Right lobe of liver (tissue), 6 donors: ENCODE data around the gene PTPRD. TPM values are rescaled to one million over a fixed set of nuclear protein-coding genes. Genes with fewer than 3 reads are reported as not detected.

ENCODE experiments used
- ATAC-seq, 4 donors: fragments of 200-7000 bp; cut with Tn5 transposase; one replicate each; pipeline ENCODE4 v1.9.1; 2020; ENCODE audit warnings: mild to moderate bottlenecking in 4 of 4, moderate library complexity in 4 of 4
- DNase-seq, 3 donors: peaks; one replicate each; pipeline ENCODE4 v3.0.0-alpha.2; 2020
- H3K27ac ChIP-seq, 3 donors: fragments of 200-600 bp; one replicate each; pipeline ENCODE4 v1.8.0; 2022
- H3K27me3 ChIP-seq, 2 donors: fragments of 200-600 bp; one replicate each; pipeline ENCODE4 v1.8.0; 2022
- H3K36me3 ChIP-seq, 4 donors: fragments of 200-600 bp; sonication (generic) in 1 of 4; one replicate each; pipeline versions ENCODE4 v1.5.1 to v1.8.0; 2017 to 2022; ENCODE audit warnings: control low read depth in 1 of 4
- H3K4me1 ChIP-seq, 4 donors: fragments of 200-600 bp; sonication (generic) in 1 of 4; one replicate each; pipeline versions ENCODE4 v1.5.1 to v1.8.0; 2017 to 2022; ENCODE audit warnings: control low read depth in 1 of 4
- H3K4me3 ChIP-seq, 3 donors: fragments of 200-600 bp; one replicate each; pipeline ENCODE4 v1.8.0; 2022
- H3K9me3 ChIP-seq, 4 donors: fragments of 200-600 bp; sonication (generic) in 1 of 4; one replicate each; pipeline versions ENCODE4 v1.5.1 to v1.8.0; 2017 to 2022; ENCODE audit warnings: control low read depth in 1 of 4
- POLR2A ChIP-seq: fragments of 450-650 bp; IDR thresholded peaks from one replicate; pipeline ENCODE4 v1.6.1; 2017; ENCODE audit warnings: antibody characterized with exemption, mild to moderate bottlenecking
- WGBS: methylation state at CpG from one replicate; pipeline ENCODE4 v1.1.6; 2018; ENCODE audit warnings: low coverage, low lambda C conversion rate; ENCODE audit not compliant: insufficient coverage; ENCODE audit errors: missing lambda C conversion rate; 5-methylcytosine and 5-hydroxymethylcytosine counted together
- intact Hi-C, 2 donors: fragments of 100-400 bp; cut with DNase I; formaldehyde crosslinking; loops; one replicate each; pipeline versions ENCODE4 v1.11.2 to v1.14.1; 2022
- total RNA-seq, 6 experiments: library from RNA; depleted of rRNA in 2 of 6; stranded (reverse); fragments of >200 nt in 2 of 6; fragmentation: NEBNext Ultra II Directional in 3 of 6; extraction: Animal tissue kit (Norgen Biotek cat#: 25700) in 3 of 6; gene quantifications; one replicate each; pipeline versions ENCODE4 v1.1.0 to v1.2.4, GENCODE V29; 2016 to 2023
- TF ChIP-seq, protein P1 (sequence below), 4 donors: fragments of 200-600 bp in 3 of 4; fragments of 450-650 bp in 1 of 4; IDR thresholded peaks; one replicate each; pipeline versions ENCODE4 v1.5.1 to v1.8.0; 2016 to 2022; ENCODE audit warnings: antibody characterized with exemption in 4 of 4, mild to moderate bottlenecking in 2 of 4
- donor health status: DM: no; HTN: yes; CAD: no.
- donor health status: DM: no; HTN: no; CAD: no.
- donor health status: DM: no; HTN: no; CAD: no.
- donor health status: DM: no; HTN: yes; CAD: no.
- donor health status: DM: no; HTN: yes; CAD: no.

Gene PTPRD
- total RNA-seq, 6 experiments from 2014 or later: 5.4 to 29.8 (median 13.9) TPM

DNA sequence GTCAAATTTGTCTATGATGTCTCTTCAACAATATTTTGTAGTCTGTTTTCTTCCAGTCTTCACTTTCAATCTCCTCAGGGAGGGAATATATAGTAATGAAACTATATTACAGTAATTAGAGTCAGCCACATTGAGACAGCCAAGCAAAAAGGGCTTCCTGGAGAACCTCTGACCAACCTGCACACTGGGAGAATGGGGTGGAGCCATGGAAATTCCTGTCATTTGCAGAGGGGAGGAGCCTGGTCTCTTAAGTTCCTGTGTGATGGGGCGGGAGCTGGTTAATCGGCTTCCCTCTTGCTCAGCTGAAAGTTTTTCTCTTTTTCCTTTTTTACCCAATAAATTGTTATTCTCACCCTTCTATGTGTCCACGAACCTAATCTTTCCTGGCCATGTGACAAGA, 1220.0 kb downstream of the PTPRD start:
- intact Hi-C loops: no loop called here
- 67% methylated on average over 3 of the region's 3 CpGs for WGBS
- Histone ChIP-seq H3K4me1 (no peaks in the 10 kb centered on the region), H3K27me3 (no peaks in the 10 kb centered on the region), H3K36me3 (no peaks in the 10 kb centered on the region), H3K9me3 (no peaks in the 10 kb centered on the region), H3K4me3 (no peak overlapping the region), H3K27ac (no peak overlapping the region)
- DNase-seq: no peak
- no peak for TF ChIP-seq POLR2A
- TF ChIP-seq, protein P1, sequence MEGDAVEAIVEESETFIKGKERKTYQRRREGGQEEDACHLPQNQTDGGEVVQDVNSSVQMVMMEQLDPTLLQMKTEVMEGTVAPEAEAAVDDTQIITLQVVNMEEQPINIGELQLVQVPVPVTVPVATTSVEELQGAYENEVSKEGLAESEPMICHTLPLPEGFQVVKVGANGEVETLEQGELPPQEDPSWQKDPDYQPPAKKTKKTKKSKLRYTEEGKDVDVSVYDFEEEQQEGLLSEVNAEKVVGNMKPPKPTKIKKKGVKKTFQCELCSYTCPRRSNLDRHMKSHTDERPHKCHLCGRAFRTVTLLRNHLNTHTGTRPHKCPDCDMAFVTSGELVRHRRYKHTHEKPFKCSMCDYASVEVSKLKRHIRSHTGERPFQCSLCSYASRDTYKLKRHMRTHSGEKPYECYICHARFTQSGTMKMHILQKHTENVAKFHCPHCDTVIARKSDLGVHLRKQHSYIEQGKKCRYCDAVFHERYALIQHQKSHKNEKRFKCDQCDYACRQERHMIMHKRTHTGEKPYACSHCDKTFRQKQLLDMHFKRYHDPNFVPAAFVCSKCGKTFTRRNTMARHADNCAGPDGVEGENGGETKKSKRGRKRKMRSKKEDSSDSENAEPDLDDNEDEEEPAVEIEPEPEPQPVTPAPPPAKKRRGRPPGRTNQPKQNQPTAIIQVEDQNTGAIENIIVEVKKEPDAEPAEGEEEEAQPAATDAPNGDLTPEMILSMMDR (IDR thresholded peaks at IDR 0.05): no peak
- no peak for ATAC-seq

DNA sequence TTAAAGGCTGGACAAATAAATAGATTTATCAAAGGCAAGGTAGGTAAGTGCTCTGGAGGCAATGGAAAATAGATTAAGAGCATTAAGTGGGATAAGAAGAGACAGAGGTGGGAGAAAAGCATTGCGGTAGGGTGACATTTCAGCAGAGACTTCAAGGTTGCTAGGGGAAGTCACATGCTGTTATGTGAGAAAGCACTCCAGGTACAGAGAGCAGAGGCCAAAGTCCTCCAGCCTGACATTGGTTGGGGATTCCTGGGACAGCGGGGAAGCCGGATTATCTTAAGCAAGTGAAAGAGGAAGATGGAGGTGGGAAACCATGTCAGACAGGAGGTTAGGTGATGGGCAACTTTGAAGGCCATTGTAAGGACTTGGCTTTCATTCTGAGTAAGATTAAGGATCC, 1222.9 kb downstream of the PTPRD start:
- H3K9me3 ChIP-seq: no peaks in the 10 kb centered on the region
- intact Hi-C loops: no loop called here
- no peaks in the 10 kb centered on the region for H3K27me3 ChIP-seq
- H3K27ac ChIP-seq: no peak overlapping the region
- no peak for DNase-seq
- H3K4me1 ChIP-seq: no peaks in the 10 kb centered on the region
- ATAC-seq: no peak
- no peaks in the 10 kb centered on the region for H3K36me3 ChIP-seq
- TF ChIP-seq, protein P1 (IDR thresholded peaks at IDR 0.05): no peak
- no peak for TF ChIP-seq POLR2A
- no peak overlapping the region for H3K4me3 ChIP-seq
- 32% methylated on average over 3 of the region's 3 CpGs for WGBS

DNA sequence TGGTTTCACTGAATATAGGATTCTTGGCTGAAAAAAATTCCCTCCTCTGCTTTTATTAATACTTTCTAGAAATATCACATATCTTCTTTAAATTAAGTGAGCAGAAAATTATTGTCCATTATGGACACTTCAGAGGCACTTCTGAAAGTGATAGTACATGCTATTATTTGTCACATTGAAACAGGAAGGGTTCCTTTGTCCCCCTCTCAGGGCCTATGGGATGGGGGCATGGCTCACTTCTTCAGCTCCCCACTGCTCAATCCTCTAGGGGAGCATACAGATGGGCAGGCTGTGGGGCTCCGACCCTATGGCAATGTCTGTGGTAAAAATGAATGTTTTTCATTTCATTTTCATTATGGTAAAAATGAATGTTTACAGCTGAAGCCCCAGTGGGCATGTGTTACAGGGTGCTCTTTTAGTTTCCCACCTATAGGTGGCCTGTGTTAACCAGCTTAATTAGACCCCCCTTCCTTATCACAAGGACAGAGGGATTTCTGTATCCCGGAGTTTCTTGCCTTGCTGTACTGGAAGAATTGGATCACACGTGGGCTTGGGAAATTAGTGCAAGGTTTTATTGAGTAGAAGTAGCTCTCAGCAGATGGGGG, 1225.2 kb downstream of the PTPRD start:
- intact Hi-C loops: no loop called here
- TF ChIP-seq POLR2A: no peak
- TF ChIP-seq, protein P1 (IDR thresholded peaks at IDR 0.05): no peak
- H3K9me3 ChIP-seq: no peaks in the 10 kb centered on the region
- H3K4me3 ChIP-seq: no peak overlapping the region
- no peaks in the 10 kb centered on the region for H3K4me1 ChIP-seq
- no peaks in the 10 kb centered on the region for H3K27me3 ChIP-seq
- no peak overlapping the region for H3K27ac ChIP-seq
- ATAC-seq (no peak), DNase-seq (no peak)
- H3K36me3 ChIP-seq: no peaks in the 10 kb centered on the region
- 30% methylated on average over 3 of the region's 3 CpGs for WGBS

DNA sequence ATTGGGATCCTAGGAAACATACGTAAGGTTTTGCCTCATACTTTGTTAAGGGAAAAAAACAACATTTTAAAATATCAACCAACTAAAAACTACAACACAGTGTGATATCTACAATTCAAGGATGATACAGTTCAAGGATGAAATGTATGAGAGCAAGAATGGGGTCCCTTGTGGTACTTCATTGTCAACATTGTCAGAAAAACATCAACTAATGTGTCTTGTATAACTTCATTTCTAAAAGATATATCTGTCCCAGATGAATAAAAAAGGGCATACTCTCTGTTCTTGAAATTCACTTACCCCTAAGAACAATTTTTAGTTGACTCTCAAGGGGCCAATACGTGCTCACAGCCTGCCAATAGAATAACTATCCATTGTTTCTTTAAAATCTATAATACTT, 1250.5 kb downstream of the PTPRD start:
- no peaks in the 10 kb centered on the region for H3K9me3 ChIP-seq
- WGBS: 36% methylated on average over 2 of the region's 2 CpGs
- no peak overlapping the region for H3K27ac ChIP-seq
- H3K27me3 ChIP-seq: no peaks in the 10 kb centered on the region
- no peak overlapping the region for H3K4me3 ChIP-seq
- no peaks in the 10 kb centered on the region for H3K36me3 ChIP-seq
- intact Hi-C loops: no loop called here
- TF ChIP-seq, protein P1 (IDR thresholded peaks at IDR 0.05): no peak
- TF ChIP-seq POLR2A: no peak
- no peaks in the 10 kb centered on the region for H3K4me1 ChIP-seq
- ATAC-seq (no peak), DNase-seq (no peak)
